ENCODE results near the gene PARN.

Gene PARN

GRCh38 chr16:14522671-14523070 is 107.4 kb downstream of the PARN start:
- H3K79me1 ChIP-seq (ENCODE audit: low read length), result no peaks in the 10 kb centered on the region
- H3K4me2 ChIP-seq (ENCODE audit: low read length), result no peak overlapping the region
- H3K56ac ChIP-seq (ENCODE audit: low read length), result no peak overlapping the region
- H4K5ac ChIP-seq (ENCODE audit: low read length), result no peak overlapping the region
- no peaks in the 10 kb centered on the region for H3K4me1 ChIP-seq (ENCODE audit: control insufficient read depth, low read depth, low read length)
- no peak overlapping the region for H2BK15ac ChIP-seq (replicated peaks; ENCODE audit: low read depth)
- H2BK120ac ChIP-seq (ENCODE audit: low read depth, low read length), result no peak overlapping the region
- H3K23ac ChIP-seq (ENCODE audit: low read length), result no peak overlapping the region
- H3K18ac ChIP-seq (ENCODE audit: low read length), result no peak overlapping the region
- H2BK5ac ChIP-seq (ENCODE audit: low read length), result no peak overlapping the region
- no peaks in the 10 kb centered on the region for H3K79me2 ChIP-seq (ENCODE audit: control insufficient read depth, insufficient read depth, low read length)
- no peaks in the 10 kb centered on the region for H3K36me3 ChIP-seq (ENCODE audit: control insufficient read depth, insufficient read depth, low read length)
- H3K4me3 ChIP-seq (ENCODE audit: low read length), result no peak overlapping the region
- no peak overlapping the region for H3K27ac ChIP-seq (ENCODE audit: low read depth, low read length)
- no peak overlapping the region for H4K8ac ChIP-seq (ENCODE audit: low read depth, low read length)
- H2AK5ac ChIP-seq (ENCODE audit: low read length), result no peak overlapping the region
- H3K9ac ChIP-seq (ENCODE audit: low read length), result no peak overlapping the region
- H3K27me3 ChIP-seq (ENCODE audit: insufficient read depth, low read length, poor library complexity), result no peaks in the 10 kb centered on the region
- no peak overlapping the region for H3K4ac ChIP-seq (ENCODE audit: low read depth, low read length)
- DNase-seq, result no peak

- Histone ChIP-seq H3K23ac (ENCODE audit: low read length) (no peak overlapping the region), H3K4me2 (ENCODE audit: low read length) (no peak overlapping the region), H2BK15ac (replicated peaks; ENCODE audit: low read depth) (no peak overlapping the region), H3K79me1 (ENCODE audit: low read length) (no peaks in the 10 kb centered on the region), H4K8ac (ENCODE audit: low read depth, low read length) (no peak overlapping the region), H2AK5ac (ENCODE audit: low read length) (no peak overlapping the region), H4K5ac (ENCODE audit: low read length) (no peak overlapping the region), H3K4ac (ENCODE audit: low read depth, low read length) (no peak overlapping the region), H3K9ac (ENCODE audit: low read length) (no peak overlapping the region), H3K4me3 (ENCODE audit: low read length) (no peak overlapping the region), H3K27ac (ENCODE audit: low read depth, low read length) (no peak overlapping the region), H3K56ac (ENCODE audit: low read length) (no peak overlapping the region), H3K18ac (ENCODE audit: low read length) (no peak overlapping the region), H3K4me1 (ENCODE audit: control insufficient read depth, low read depth, low read length) (no peaks in the 10 kb centered on the region), H2BK5ac (ENCODE audit: low read length) (no peak overlapping the region), H2BK120ac (ENCODE audit: low read depth, low read length) (no peak overlapping the region), H3K79me2 (ENCODE audit: control insufficient read depth, insufficient read depth, low read length) (no peaks in the 10 kb centered on the region), H3K36me3 (ENCODE audit: control insufficient read depth, insufficient read depth, low read length) (no peaks in the 10 kb centered on the region), H3K27me3 (ENCODE audit: insufficient read depth, low read length, poor library complexity) (no peaks in the 10 kb centered on the region)
- no peak for DNase-seq
- no CpG with 5 or more reads among the region's 2 CpGs for WGBS (ENCODE audit: extremely low coverage, insufficient coverage, low lambda C conversion rate)
Measured at GRCh38 chr16:14520753-14521152, 109.3 kb downstream of the PARN start.

- Histone ChIP-seq H3K27ac (ENCODE audit: low read depth, low read length) (no peak overlapping the region), H2AK5ac (ENCODE audit: low read length) (no peak overlapping the region), H2BK5ac (ENCODE audit: low read length) (no peak overlapping the region), H3K27me3 (ENCODE audit: insufficient read depth, low read length, poor library complexity) (no peaks in the 10 kb centered on the region), H3K4me2 (ENCODE audit: low read length) (no peak overlapping the region), H3K23ac (ENCODE audit: low read length) (no peak overlapping the region), H3K4me3 (ENCODE audit: low read length) (no peak overlapping the region), H2BK15ac (replicated peaks; ENCODE audit: low read depth) (no peak overlapping the region), H3K18ac (ENCODE audit: low read length) (no peak overlapping the region), H3K4me1 (ENCODE audit: control insufficient read depth, low read depth, low read length) (peaks cover 2% of the 10 kb centered on the region), H3K79me1 (ENCODE audit: low read length) (no peaks in the 10 kb centered on the region), H3K4ac (ENCODE audit: low read depth, low read length) (no peak overlapping the region), H3K9ac (ENCODE audit: low read length) (no peak overlapping the region), H4K8ac (ENCODE audit: low read depth, low read length) (no peak overlapping the region), H3K56ac (ENCODE audit: low read length) (no peak overlapping the region), H4K5ac (ENCODE audit: low read length) (no peak overlapping the region), H2BK120ac (ENCODE audit: low read depth, low read length) (no peak overlapping the region), H3K36me3 (ENCODE audit: control insufficient read depth, insufficient read depth, low read length) (no peaks in the 10 kb centered on the region), H3K79me2 (ENCODE audit: control insufficient read depth, insufficient read depth, low read length) (no peaks in the 10 kb centered on the region)
- DNase-seq, result no peak
- no CpG with 5 or more reads among the region's 3 CpGs for WGBS (ENCODE audit: extremely low coverage, insufficient coverage, low lambda C conversion rate)
Measured at GRCh38 chr16:14514967-14515366, 115.1 kb downstream of the PARN start.

GRCh38 chr16:14513389-14514107 is 116.5 kb downstream of the PARN start:
- no peak overlapping the region for H4K8ac ChIP-seq (ENCODE audit: low read depth, low read length)
- H4K5ac ChIP-seq (ENCODE audit: low read length), result no peak overlapping the region
- no peak overlapping the region for H3K23ac ChIP-seq (ENCODE audit: low read length)
- no peaks in the 10 kb centered on the region for H3K79me2 ChIP-seq (ENCODE audit: control insufficient read depth, insufficient read depth, low read length)
- no peak overlapping the region for H3K4me3 ChIP-seq (ENCODE audit: low read length)
- H2BK15ac ChIP-seq (replicated peaks; ENCODE audit: low read depth), result no peak overlapping the region
- H3K56ac ChIP-seq (ENCODE audit: low read length), result no peak overlapping the region
- no peaks in the 10 kb centered on the region for H3K27me3 ChIP-seq (ENCODE audit: insufficient read depth, low read length, poor library complexity)
- H3K4me2 ChIP-seq (ENCODE audit: low read length), result no peak overlapping the region
- no peak overlapping the region for H3K18ac ChIP-seq (ENCODE audit: low read length)
- H3K36me3 ChIP-seq (ENCODE audit: control insufficient read depth, insufficient read depth, low read length), result no peaks in the 10 kb centered on the region
- H2BK120ac ChIP-seq (ENCODE audit: low read depth, low read length), result no peak overlapping the region
- no peak overlapping the region for H3K4ac ChIP-seq (ENCODE audit: low read depth, low read length)
- H2BK5ac ChIP-seq (ENCODE audit: low read length), result no peak overlapping the region
- H2AK5ac ChIP-seq (ENCODE audit: low read length), result no peak overlapping the region
- peaks cover 2% of the 10 kb centered on the region for H3K4me1 ChIP-seq (ENCODE audit: control insufficient read depth, low read depth, low read length)
- no peaks in the 10 kb centered on the region for H3K79me1 ChIP-seq (ENCODE audit: low read length)
- DNase-seq, result no peak
- H3K9ac ChIP-seq (ENCODE audit: low read length), result no peak overlapping the region
- H3K27ac ChIP-seq (ENCODE audit: low read depth, low read length), result no peak overlapping the region
- no CpG with 5 or more reads among the region's 10 CpGs for WGBS (ENCODE audit: extremely low coverage, insufficient coverage, low lambda C conversion rate)

- Histone ChIP-seq H3K4ac (ENCODE audit: low read depth, low read length) (no peak overlapping the region), H3K27ac (ENCODE audit: low read depth, low read length) (no peak overlapping the region), H3K27me3 (ENCODE audit: insufficient read depth, low read length, poor library complexity) (no peaks in the 10 kb centered on the region), H3K4me1 (ENCODE audit: control insufficient read depth, low read depth, low read length) (peaks cover 2% of the 10 kb centered on the region), H3K23ac (ENCODE audit: low read length) (no peak overlapping the region), H3K56ac (ENCODE audit: low read length) (no peak overlapping the region), H3K18ac (ENCODE audit: low read length) (no peak overlapping the region), H3K4me2 (ENCODE audit: low read length) (no peak overlapping the region), H2BK15ac (replicated peaks; ENCODE audit: low read depth) (no peak overlapping the region), H4K5ac (ENCODE audit: low read length) (no peak overlapping the region), H3K36me3 (ENCODE audit: control insufficient read depth, insufficient read depth, low read length) (no peaks in the 10 kb centered on the region), H2AK5ac (ENCODE audit: low read length) (no peak overlapping the region), H3K79me2 (ENCODE audit: control insufficient read depth, insufficient read depth, low read length) (no peaks in the 10 kb centered on the region), H2BK5ac (ENCODE audit: low read length) (no peak overlapping the region), H4K8ac (ENCODE audit: low read depth, low read length) (no peak overlapping the region), H3K9ac (ENCODE audit: low read length) (no peak overlapping the region), H3K79me1 (ENCODE audit: low read length) (no peaks in the 10 kb centered on the region), H2BK120ac (ENCODE audit: low read depth, low read length) (no peak overlapping the region), H3K4me3 (ENCODE audit: low read length) (no peak overlapping the region)
- DNase-seq, result no peak
- no CpG with 5 or more reads among the region's 1 CpG for WGBS (ENCODE audit: extremely low coverage, insufficient coverage, low lambda C conversion rate)
Measured at GRCh38 chr16:14511800-14512135, 118.3 kb downstream of the PARN start.

Measured in mesendoderm (in vitro differentiated cells).